ENCODE data around the gene OR2A12.

Gene OR2A12

GRCh38 chr7:144085978-144086377 lies at the start of gene OR2A12:
TSS of gene OR2A12 (plus strand) at chr7:144086278. CDS start at chr7:144095108, 8,830 bp downstream.
- TF ChIP-seq CTCF (IDR thresholded peaks at IDR 0.05; ENCODE audit: insufficient read depth, low read depth, low read length, missing control alignments) = no peak
- DNase-seq (ENCODE audit: low read depth) = no peak
- H3K4me3 ChIP-seq (ENCODE audit: low read depth, low read length) = no peak within 1 kb of the TSS

GRCh38 chr7:144036302-144036885 lies 49.7 kb upstream of the OR2A12 start:
- no peak for TF ChIP-seq CTCF (IDR thresholded peaks at IDR 0.05; ENCODE audit: insufficient read depth, low read depth, low read length, missing control alignments)

GRCh38 chr7:144037414-144038035 lies 48.6 kb upstream of the OR2A12 start:
- no peak overlapping the region for H3K4me3 ChIP-seq (ENCODE audit: low read depth, low read length)
- TF ChIP-seq CTCF (IDR thresholded peaks at IDR 0.05; ENCODE audit: insufficient read depth, low read depth, low read length, missing control alignments) = no peak
- DNase-seq (ENCODE audit: low read depth) = no peak

More at GRCh38 chr7:144036302-144036885, 49.7 kb upstream of the OR2A12 start:
- no peak overlapping the region for H3K4me3 ChIP-seq (ENCODE audit: low read depth, low read length)
- no peak for DNase-seq (ENCODE audit: low read depth)

- no peak overlapping the region for H3K4me3 ChIP-seq (ENCODE audit: low read depth, low read length)
- DNase-seq (ENCODE audit: low read depth) = no peak
- no peak for TF ChIP-seq CTCF (IDR thresholded peaks at IDR 0.05; ENCODE audit: insufficient read depth, low read depth, low read length, missing control alignments)
Observed at GRCh38 chr7:144038887-144039286, 47.2 kb upstream of the OR2A12 start.

GRCh38 chr7:144048648-144049047 lies 37.4 kb upstream of the OR2A12 start, which contains the start of gene OR2A5:
TSS of gene OR2A5 (plus strand) at chr7:144048948. CDS start at chr7:144050402, 1,454 bp downstream.
- no peak for TF ChIP-seq CTCF (IDR thresholded peaks at IDR 0.05; ENCODE audit: insufficient read depth, low read depth, low read length, missing control alignments)
- H3K4me3 ChIP-seq (ENCODE audit: low read depth, low read length) = no peak within 1 kb of the TSS
- DNase-seq (ENCODE audit: low read depth) = no peak

- H3K4me3 ChIP-seq (ENCODE audit: low read depth, low read length) = no peak overlapping the region
- DNase-seq (ENCODE audit: low read depth) = no peak
- TF ChIP-seq CTCF (IDR thresholded peaks at IDR 0.05; ENCODE audit: insufficient read depth, low read depth, low read length, missing control alignments) = no peak
Observed at GRCh38 chr7:144049491-144049890, 36.6 kb upstream of the OR2A12 start.

Data from GM12865 (cell line).